Sigmoid colon (tissue), 4 donors: ENCODE results near the gene CLEC2L.

Experiments used
- CTCF ChIP-seq, 4 experiments: fragments of 450-650 bp in 3 of 4; fragments of 200-600 bp in 1 of 4; IDR thresholded peaks; one replicate each; pipeline ENCODE4 v1.5.1; 2016 to 2019; ENCODE audit warnings: antibody characterized with exemption in 4 of 4, mild to moderate bottlenecking in 3 of 4, moderate library complexity in 2 of 4
- POLR2AphosphoS5 ChIP-seq, 4 donors: sonication (generic); formaldehyde crosslinking; IDR thresholded peaks; one replicate each; pipeline ENCODE4 v1.6.1; 2017; ENCODE audit warnings: antibody characterized with exemption in 4 of 4

DNA sequence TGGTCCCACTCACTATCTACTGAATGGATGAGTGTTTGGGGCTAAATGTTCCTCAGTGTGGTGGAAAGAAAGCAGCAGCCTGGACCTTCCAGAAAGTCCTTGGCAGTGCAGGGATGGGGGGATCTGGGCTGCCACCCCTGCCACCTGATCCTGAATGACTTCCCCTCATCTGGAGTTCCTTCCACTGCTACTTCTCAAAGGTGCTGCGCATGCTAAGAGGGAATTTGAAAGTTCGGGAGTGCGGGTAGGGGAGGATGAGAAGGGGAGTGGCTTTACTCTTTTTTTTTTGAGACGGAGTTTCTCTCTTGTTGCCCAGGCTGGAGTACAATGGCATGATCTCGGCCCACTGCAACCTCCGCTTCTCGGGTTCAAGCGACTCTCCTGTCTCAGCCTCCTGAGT, 41.4 kb upstream of the CLEC2L start:
- TF ChIP-seq CTCF (IDR thresholded peaks at IDR 0.05) (no peak), POLR2AphosphoS5 (IDR thresholded peaks at IDR 0.05) (no peak)
